Panc1 (cell line): ENCODE measurements around the gene NCAPG.

Experiments used
- CTCF ChIP-seq: fragments of 450-650 bp; IDR thresholded peaks from 2 replicates; pipeline ENCODE4 v1.5.1; 2017; ENCODE audit warnings: mild to moderate bottlenecking
- POLR2AphosphoS5 ChIP-seq: IDR thresholded peaks from 2 replicates; pipeline ENCODE4 v1.6.1; 2012; ENCODE audit warnings: mild to moderate bottlenecking, low read depth, low read length, moderate library complexity
- REST ChIP-seq, 2 experiments: IDR thresholded peaks; 2 replicates each; pipeline ENCODE4 v1.6.1; 2011 to 2012; ENCODE audit warnings: low read depth in 2 of 2, control low read depth in 1 of 2, low read length in 1 of 2, mild to moderate bottlenecking in 1 of 2, moderate library complexity in 1 of 2; ENCODE audit not compliant: insufficient read depth in 1 of 2
- SIN3A ChIP-seq: IDR thresholded peaks from 2 replicates; pipeline ENCODE4 v1.6.1; 2012; ENCODE audit warnings: low read depth, mild to moderate bottlenecking, low read length, moderate library complexity, borderline replicate concordance; ENCODE audit not compliant: insufficient read depth

GRCh38 chr4:17761062-17761461 lies 49.7 kb upstream of the NCAPG start:
- TF ChIP-seq REST (IDR thresholded peaks at IDR 0.05; ENCODE audit: insufficient read depth in 1 of 2, low read depth in 2 of 2, low read length in 1 of 2) (no peak), CTCF (no peak), POLR2AphosphoS5 (no peak), SIN3A (no peak)
